Measurements from ENCODE around the gene TMEM106A. TPM values are rescaled to one million over a fixed set of nuclear protein-coding genes. Genes with fewer than 3 reads are reported as not detected.
"Not testable (repeated sequence)": the region's sequence is repeated elsewhere in the genome, so short reads cannot be mapped to it uniquely, and the experiment has no call there.

TMEM106A gene
- total RNA-seq, 4 donors from 2014 or later = 5.1 to 28.5 (median 11.9) TPM

DNA sequence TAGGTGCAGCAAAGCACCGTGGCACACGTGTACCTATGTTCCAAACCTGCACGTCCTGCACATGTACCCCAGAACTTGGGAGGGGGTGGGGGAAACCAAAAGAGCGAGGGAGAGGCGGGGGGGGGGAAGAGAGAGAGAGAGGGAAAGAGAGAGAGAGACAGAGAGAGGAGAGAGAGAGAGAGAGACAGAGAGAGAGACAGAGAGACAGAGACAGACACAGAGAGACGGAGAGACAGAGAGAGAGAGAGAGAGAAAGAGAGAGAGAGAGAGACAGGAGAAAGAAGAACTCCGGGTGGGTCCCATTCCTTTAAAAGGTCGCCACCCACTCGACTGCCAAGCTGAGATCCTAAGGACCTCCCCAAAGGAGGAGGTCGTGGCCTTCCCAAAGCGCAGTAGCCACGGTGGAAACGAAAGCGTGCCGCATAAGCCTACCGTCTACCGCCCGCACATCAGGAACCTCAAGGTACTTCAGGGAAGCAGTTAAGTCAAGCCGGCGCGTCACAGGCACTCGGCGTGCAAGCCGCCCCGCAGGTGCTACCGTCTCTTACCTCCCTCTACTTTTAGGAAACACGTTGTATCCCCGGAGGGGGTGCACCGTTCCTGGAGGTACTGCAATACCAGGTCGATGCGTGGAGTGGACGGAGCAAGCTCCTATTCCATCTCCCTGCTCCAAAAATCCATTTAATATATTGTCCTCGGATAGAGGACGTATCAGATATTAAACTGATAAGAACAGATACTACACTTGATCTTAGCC lies 29.1 kb downstream of the TMEM106A start:
- H3K36me3 ChIP-seq; H3K9me3 ChIP-seq; H3K4me1 ChIP-seq; H3K27ac ChIP-seq; H3K4me3 ChIP-seq; DNase-seq (ENCODE audit: low spot score in 2 of 2); H3K27me3 ChIP-seq: not testable (repeated sequence)
- no CpG with 5 or more reads among the region's 34 CpGs for WGBS, 2 donors

DNA sequence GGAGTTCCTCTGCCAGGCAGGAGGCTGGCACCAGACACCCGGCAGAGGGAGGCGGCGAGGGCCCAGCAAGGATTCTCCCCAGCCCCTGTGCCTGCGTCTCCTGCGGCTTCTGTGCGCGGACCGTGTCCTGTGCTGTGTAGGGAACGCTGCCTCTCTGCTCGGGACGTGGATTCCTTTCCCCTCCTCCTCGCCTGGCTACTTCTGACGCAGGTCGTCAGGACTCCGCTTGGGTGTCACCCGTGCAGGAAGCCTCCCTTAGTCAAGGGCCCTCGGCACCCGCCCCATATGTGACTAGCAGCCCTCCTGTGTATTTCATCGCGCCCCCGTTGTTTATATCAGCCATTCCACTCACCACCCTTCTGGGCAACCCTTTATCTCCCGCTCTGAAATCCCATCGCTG lies 34.8 kb downstream of the TMEM106A start:
- not testable (repeated sequence) for H3K36me3 ChIP-seq; H3K9me3 ChIP-seq; H3K27me3 ChIP-seq; H3K4me1 ChIP-seq; DNase-seq (ENCODE audit: low spot score in 2 of 2)
- Histone ChIP-seq H3K4me3 (peak overlapping the region in 1 of 4 donors; percentile 38), H3K27ac (peak overlapping the region in 2 of 4 donors; percentile 49 to 62)
- WGBS, 2 donors = 9% methylated on average over 18 of the region's 23 CpGs

Small RNA genes within 50 kb of the gene (small RNA-seq; reads per million reads assigned to genes)
- gene AC060780.2 (not detected), gene AC060780.3 (not detected), gene RF00004 (not detected), gene RNU2-1 (not detected)

Other genes starting within 250 kb of the TMEM106A start
- 10 to 100 TPM; 26.0 to 42.0 (median 31.3) TPM for gene AARSD1, start 247.4 kb upstream of the TMEM106A start, total RNA-seq
- not detected for gene PTGES3L, start 231.8 kb upstream of the TMEM106A start, total RNA-seq
- gene RUNDC1, start 231.3 kb upstream of the TMEM106A start, total RNA-seq = 10 to 100 TPM; 10.7 to 15.6 (median 12.9) TPM
- gene RPL27, start 213.5 kb upstream of the TMEM106A start, total RNA-seq = 1,000 to 10,000 TPM in 1 of 4 donors, 100 to 1,000 TPM in 3; 500 to 1,072 (median 818) TPM
- 10 to 100 TPM; 36.1 to 59.0 (median 37.9) TPM for gene IFI35, start 205.1 kb upstream of the TMEM106A start, total RNA-seq
- 100 to 1,000 TPM; 203 to 246 (median 228) TPM for gene VAT1, start 189.5 kb upstream of the TMEM106A start, total RNA-seq
- gene RND2, start 186.6 kb upstream of the TMEM106A start, total RNA-seq = 1 to 10 TPM in 3 of 4 donors, under 1 TPM in 1; 0.59 to 2.6 (median 1.9) TPM
- gene BRCA1, start 86.5 kb upstream of the TMEM106A start, total RNA-seq = 1 to 10 TPM; 4.6 to 9.8 (median 6.9) TPM
- 10 to 100 TPM; 61.7 to 80.0 (median 73.5) TPM for gene NBR1, start 40.7 kb upstream of the TMEM106A start, total RNA-seq
- not detected for gene CCDC200, start 16.7 kb downstream of the TMEM106A start, total RNA-seq
- gene RNU2-1, start 22.1 kb downstream of the TMEM106A start, total RNA-seq = not detected
- gene ARL4D, start 187.1 kb downstream of the TMEM106A start, total RNA-seq = 10 to 100 TPM; 27.9 to 65.8 (median 53.0) TPM

All from tibial nerve (tissue), 4 donors.